ENCODE data around the gene PTOV1.

GRCh38 chr19:49883094-49883493 lies 32.1 kb downstream of the PTOV1 start:
- TF ChIP-seq, protein P1, sequence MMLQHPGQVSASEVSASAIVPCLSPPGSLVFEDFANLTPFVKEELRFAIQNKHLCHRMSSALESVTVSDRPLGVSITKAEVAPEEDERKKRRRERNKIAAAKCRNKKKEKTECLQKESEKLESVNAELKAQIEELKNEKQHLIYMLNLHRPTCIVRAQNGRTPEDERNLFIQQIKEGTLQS (IDR thresholded peaks at IDR 0.05; ENCODE audit: insufficient read depth, low read depth, low read length): no peak
- TF ChIP-seq, protein P2, sequence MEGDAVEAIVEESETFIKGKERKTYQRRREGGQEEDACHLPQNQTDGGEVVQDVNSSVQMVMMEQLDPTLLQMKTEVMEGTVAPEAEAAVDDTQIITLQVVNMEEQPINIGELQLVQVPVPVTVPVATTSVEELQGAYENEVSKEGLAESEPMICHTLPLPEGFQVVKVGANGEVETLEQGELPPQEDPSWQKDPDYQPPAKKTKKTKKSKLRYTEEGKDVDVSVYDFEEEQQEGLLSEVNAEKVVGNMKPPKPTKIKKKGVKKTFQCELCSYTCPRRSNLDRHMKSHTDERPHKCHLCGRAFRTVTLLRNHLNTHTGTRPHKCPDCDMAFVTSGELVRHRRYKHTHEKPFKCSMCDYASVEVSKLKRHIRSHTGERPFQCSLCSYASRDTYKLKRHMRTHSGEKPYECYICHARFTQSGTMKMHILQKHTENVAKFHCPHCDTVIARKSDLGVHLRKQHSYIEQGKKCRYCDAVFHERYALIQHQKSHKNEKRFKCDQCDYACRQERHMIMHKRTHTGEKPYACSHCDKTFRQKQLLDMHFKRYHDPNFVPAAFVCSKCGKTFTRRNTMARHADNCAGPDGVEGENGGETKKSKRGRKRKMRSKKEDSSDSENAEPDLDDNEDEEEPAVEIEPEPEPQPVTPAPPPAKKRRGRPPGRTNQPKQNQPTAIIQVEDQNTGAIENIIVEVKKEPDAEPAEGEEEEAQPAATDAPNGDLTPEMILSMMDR (IDR thresholded peaks at IDR 0.05; ENCODE audit: control extremely low read depth in 1 of 3, insufficient read depth in 1 of 3, low read depth in 1 of 3, low read length in 3 of 3): no peak

Measured in H1 (cell line).